ENCODE results near the gene KCNJ6. TPM values are rescaled to one million over a fixed set of nuclear protein-coding genes. Genes with fewer than 3 reads are reported as not detected.

KCNJ6 gene
- total RNA-seq, 1 donor from 2014 or later, result 0.33 TPM

DNA sequence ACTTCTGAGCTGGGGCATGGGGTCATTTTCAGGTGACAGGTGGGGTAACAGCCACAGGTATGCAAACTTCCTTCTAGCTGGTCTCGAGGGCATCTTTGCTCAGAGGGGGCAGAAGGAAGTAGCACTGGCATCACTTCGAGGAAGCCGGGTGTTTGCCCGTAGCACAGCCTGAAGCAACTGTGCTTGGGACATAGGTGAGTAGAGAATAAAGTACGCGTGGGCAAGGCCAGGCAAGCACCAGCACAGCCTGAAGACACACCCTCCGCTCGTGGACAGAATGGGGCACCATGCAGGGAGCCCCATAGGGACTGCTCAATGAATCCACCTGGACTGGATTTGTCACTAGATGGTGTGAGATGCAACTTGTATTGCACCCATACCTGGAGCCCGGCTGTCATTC is 167.1 kb downstream of the KCNJ6 start:
- DNase-seq (ENCODE audit: low read depth), result no peak
- Histone ChIP-seq H3K4me3 (ENCODE audit: low read depth, low read length) (no peak overlapping the region), H3K36me3 (ENCODE audit: control insufficient read depth, insufficient read depth, low read length) (no peaks in the 10 kb centered on the region), H3K27me3 (ENCODE audit: control insufficient read depth, insufficient read depth, low read length) (peaks cover 5% of the 10 kb centered on the region)
- TF ChIP-seq, protein P1, sequence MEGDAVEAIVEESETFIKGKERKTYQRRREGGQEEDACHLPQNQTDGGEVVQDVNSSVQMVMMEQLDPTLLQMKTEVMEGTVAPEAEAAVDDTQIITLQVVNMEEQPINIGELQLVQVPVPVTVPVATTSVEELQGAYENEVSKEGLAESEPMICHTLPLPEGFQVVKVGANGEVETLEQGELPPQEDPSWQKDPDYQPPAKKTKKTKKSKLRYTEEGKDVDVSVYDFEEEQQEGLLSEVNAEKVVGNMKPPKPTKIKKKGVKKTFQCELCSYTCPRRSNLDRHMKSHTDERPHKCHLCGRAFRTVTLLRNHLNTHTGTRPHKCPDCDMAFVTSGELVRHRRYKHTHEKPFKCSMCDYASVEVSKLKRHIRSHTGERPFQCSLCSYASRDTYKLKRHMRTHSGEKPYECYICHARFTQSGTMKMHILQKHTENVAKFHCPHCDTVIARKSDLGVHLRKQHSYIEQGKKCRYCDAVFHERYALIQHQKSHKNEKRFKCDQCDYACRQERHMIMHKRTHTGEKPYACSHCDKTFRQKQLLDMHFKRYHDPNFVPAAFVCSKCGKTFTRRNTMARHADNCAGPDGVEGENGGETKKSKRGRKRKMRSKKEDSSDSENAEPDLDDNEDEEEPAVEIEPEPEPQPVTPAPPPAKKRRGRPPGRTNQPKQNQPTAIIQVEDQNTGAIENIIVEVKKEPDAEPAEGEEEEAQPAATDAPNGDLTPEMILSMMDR (IDR thresholded peaks at IDR 0.05; ENCODE audit: insufficient read depth, low read length, poor library complexity, severe bottlenecking), result no peak

DNA sequence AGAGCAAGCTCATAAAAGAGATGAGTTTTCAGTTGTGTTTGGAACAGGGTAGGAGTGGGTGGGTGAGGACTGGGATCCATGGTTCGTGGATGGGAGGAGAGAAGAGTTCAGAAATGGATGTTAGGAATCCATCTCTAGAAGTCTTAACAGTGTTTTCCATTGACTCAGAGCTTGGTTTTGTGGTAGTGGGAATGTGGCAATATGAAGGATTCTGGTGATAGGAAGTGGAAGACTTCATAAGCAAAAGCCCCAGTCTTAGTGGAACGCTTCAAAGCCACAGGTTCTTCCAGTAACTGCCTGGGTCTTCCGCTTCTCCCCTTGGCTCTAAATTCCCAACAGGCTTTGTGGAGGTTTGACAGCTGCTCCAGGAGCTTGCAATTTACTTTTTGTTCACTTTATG is 167.9 kb downstream of the KCNJ6 start:
- no peak overlapping the region for H3K4me3 ChIP-seq (ENCODE audit: low read depth, low read length)
- H3K36me3 ChIP-seq (ENCODE audit: control insufficient read depth, insufficient read depth, low read length), result no peaks in the 10 kb centered on the region
- TF ChIP-seq, protein P1 (IDR thresholded peaks at IDR 0.05; ENCODE audit: insufficient read depth, low read length, poor library complexity, severe bottlenecking), result no peak
- no peak for DNase-seq (ENCODE audit: low read depth)
- peaks cover 3% of the 10 kb centered on the region for H3K27me3 ChIP-seq (ENCODE audit: control insufficient read depth, insufficient read depth, low read length)

DNA sequence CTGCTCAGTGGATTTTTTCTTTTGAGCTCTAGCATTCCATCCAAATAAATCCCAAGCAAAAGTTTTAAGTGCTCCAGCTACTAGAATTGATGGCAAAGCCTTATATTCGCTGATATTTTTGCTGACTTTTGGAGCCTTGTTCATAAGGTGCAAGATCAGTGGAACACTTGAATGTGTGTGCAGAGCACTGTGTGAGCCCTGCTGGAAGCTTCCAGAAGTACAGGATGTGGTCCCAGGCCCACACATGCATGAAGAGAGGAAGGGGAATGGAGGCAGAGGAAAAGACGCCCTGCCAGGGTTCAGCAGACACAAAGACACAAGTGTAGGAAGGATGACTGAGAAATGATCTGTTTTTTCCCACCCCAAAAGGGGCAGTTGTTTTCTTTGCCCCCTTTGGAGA is 169.4 kb downstream of the KCNJ6 start:
- no peaks in the 10 kb centered on the region for H3K36me3 ChIP-seq (ENCODE audit: control insufficient read depth, insufficient read depth, low read length)
- no peaks in the 10 kb centered on the region for H3K27me3 ChIP-seq (ENCODE audit: control insufficient read depth, insufficient read depth, low read length)
- DNase-seq (ENCODE audit: low read depth), result no peak
- H3K4me3 ChIP-seq (ENCODE audit: low read depth, low read length), result no peak overlapping the region
- TF ChIP-seq, protein P1 (IDR thresholded peaks at IDR 0.05; ENCODE audit: insufficient read depth, low read length, poor library complexity, severe bottlenecking), result peak; percentile 4

DNA sequence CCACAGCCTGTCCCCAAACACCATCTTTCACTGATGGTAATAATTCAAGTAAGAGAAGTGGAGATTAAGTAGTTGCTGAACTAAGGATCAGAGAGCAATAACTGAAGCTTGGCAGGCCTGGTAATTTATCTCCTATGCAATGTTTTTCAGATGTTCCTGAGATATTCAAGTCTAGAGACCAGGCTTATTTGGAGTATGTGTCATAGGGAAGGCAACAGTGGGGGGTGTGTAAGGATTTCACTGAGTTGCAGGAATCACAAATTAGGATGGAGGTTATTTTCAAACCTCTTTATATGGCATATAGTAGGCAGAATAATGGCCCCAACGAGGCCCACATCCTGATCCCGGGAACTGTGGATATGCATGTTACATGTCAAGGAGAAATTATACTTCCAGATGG is 171.7 kb downstream of the KCNJ6 start:
- TF ChIP-seq, protein P1 (IDR thresholded peaks at IDR 0.05; ENCODE audit: insufficient read depth, low read length, poor library complexity, severe bottlenecking), result no peak
- no peak overlapping the region for H3K4me3 ChIP-seq (ENCODE audit: low read depth, low read length)
- DNase-seq (ENCODE audit: low read depth), result no peak

DNA sequence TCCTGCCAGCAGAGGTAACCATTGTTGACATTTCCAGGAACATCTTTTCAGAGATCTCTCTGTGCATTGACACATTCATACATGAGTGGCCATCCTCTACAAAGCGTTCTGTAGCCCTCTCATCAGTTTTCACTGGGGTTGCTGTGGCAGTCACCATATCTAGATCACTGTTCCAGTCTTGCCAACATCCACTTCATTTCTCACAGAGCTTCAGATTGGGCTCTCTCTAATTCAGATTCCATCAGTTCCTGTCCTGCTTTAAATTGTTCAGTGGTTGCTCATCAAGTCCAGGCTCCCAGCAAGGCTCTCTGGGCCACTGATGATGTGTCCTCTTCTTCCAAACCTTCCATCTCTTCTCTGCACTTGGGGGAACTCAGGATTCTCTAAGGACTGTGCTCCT is 173.7 kb downstream of the KCNJ6 start:
- TF ChIP-seq, protein P1 (IDR thresholded peaks at IDR 0.05; ENCODE audit: insufficient read depth, low read length, poor library complexity, severe bottlenecking), result no peak
- DNase-seq (ENCODE audit: low read depth), result no peak
- peaks cover 4% of the 10 kb centered on the region for H3K27me3 ChIP-seq (ENCODE audit: control insufficient read depth, insufficient read depth, low read length)

More for the DNA sequence above, 171.7 kb downstream of the KCNJ6 start:
- H3K36me3 ChIP-seq (ENCODE audit: control insufficient read depth, insufficient read depth, low read length), result no peaks in the 10 kb centered on the region
- H3K27me3 ChIP-seq (ENCODE audit: control insufficient read depth, insufficient read depth, low read length), result peaks cover 4% of the 10 kb centered on the region

DNA sequence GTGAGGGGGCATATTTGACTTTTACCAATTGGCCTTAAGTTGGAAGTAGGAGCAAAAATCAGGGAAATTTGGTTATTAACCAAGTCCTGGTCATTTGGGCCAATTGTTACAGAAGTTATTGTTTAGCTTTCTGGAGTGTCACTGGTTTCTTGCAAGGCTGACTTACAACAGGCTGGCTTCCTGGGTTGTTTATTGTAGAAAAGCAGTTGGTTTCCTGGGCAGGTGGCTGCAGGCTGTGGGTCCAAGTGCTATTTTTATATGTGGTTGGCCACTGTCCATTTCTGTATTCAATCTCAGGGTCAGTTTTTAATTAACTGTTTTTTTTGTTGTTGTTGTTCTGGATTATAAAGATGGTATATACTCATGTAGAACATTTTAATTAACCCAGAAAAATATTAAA is 174.1 kb downstream of the KCNJ6 start:
- DNase-seq (ENCODE audit: low read depth), result no peak
- no peak overlapping the region for H3K4me3 ChIP-seq (ENCODE audit: low read depth, low read length)
- peaks cover 4% of the 10 kb centered on the region for H3K27me3 ChIP-seq (ENCODE audit: control insufficient read depth, insufficient read depth, low read length)
- no peaks in the 10 kb centered on the region for H3K36me3 ChIP-seq (ENCODE audit: control insufficient read depth, insufficient read depth, low read length)
- TF ChIP-seq, protein P1 (IDR thresholded peaks at IDR 0.05; ENCODE audit: insufficient read depth, low read length, poor library complexity, severe bottlenecking), result no peak

More for the DNA sequence above, 173.7 kb downstream of the KCNJ6 start:
- H3K36me3 ChIP-seq (ENCODE audit: control insufficient read depth, insufficient read depth, low read length), result no peaks in the 10 kb centered on the region
- H3K4me3 ChIP-seq (ENCODE audit: low read depth, low read length), result no peak overlapping the region
